Activated CD4-positive, CD25-positive, alpha-beta regulatory T cell treated with anti-CD3 and anti-CD28 coated beads, Interleukin-2, amount 50 U/mL, for 16 hours (primary cell): Measurements from ENCODE around the gene ERICH2.

Source experiments
- DNase-seq: peaks from one replicate; pipeline ENCODE4 v3.0.0-alpha.2; 2020; ENCODE audit warnings: low read depth, low spot score

ERICH2 gene

DNA sequence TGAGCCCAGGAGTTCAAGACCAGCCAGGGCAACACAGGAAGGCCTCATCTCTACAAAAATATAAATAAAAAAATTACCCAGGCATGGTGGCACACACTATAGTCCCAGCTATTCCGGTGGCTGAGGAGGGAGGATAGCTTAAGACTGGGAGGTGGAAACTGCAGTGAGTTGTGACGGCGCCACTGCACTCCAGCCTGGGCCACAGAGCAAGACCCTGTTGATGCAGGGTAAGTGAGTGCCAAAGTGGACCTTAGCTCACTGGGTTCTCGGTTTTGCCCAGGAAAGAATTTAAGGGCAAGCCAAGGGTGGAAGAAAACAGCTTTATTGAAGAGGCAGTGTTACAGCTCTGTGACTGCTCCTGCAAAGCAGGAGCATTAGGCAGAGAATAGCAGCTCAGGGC lies 6.9 kb upstream of the ERICH2 start:
- DNase-seq = no peak

GRCh38 chr2:170764880-170765261 lies 5.3 kb upstream of the ERICH2 start:
- no peak for DNase-seq

GRCh38 chr2:170766693-170767092 lies 3.5 kb upstream of the ERICH2 start:
- no peak for DNase-seq

GRCh38 chr2:170770606-170771420 lies 635 bp downstream of the ERICH2 start:
- peak; percentile 19 for DNase-seq

- DNase-seq = no peak
These were observed 1.3 kb downstream of the ERICH2 start for GRCh38 chr2:170771421-170771937.

GRCh38 chr2:170772295-170772694 lies 2.1 kb downstream of the ERICH2 start:
- DNase-seq = no peak

DNA sequence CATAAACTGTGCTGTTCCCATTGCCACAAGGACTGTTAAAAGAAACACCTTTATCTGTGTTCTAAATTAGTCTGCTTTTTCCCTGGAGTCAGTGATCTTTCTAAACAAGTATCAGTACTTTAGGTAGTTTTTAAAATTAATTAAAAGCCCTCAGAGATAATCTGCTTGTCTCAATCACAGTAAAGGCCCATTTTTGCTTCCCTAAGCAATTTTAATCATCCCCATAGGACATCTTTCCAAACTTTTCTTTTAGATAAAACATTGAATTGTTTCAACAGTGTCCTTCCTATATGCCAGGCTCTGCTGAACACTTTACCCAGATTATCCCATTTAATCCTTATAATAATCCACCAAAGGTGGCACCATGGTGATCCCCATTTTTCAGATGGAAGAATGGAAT lies 3.9 kb downstream of the ERICH2 start:
- no peak for DNase-seq

DNA sequence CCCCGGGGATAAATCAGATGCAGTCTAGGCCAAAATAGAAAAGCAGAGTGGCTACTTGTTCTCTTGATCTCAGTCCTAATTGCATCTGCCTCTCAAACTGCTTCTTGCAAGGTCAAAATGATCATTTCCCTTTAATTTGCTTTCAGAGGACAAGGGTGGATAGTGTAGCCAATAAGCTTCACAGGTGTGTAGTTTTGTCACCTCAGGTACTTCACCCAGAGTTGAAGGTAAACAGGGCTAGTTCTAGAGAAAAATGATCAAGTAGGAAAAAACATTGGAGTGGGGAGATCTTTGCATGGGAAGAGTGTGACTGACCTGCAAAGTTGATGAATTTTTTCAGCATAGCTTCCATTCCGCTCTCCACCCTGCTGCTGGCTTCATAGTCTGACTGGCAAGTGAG lies 8.7 kb downstream of the ERICH2 start:
- DNase-seq = no peak

DNA sequence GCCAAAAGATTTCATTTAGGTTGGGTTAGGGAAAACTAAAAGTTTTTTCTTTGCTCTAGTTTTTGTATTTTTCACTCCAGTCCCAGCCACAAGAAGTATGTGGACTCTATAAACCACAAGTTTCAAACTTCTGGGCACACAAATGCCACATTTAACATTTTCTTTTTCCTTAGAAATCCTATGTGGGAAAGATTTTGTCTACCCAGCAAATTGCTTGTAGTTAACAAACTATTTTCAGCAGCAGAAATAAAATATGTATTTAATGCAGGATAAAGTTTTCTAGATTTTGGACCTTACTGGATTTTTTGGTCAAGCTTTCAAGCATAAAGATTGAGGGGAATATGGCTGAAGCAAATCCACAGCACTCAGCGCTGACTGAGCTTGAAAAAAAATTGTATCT lies 9.1 kb downstream of the ERICH2 start:
- no peak for DNase-seq

GRCh38 chr2:170782673-170783072 lies 12.5 kb downstream of the ERICH2 start:
- no peak for DNase-seq

GRCh38 chr2:170783549-170783948 lies 13.4 kb downstream of the ERICH2 start:
- no peak for DNase-seq

DNA sequence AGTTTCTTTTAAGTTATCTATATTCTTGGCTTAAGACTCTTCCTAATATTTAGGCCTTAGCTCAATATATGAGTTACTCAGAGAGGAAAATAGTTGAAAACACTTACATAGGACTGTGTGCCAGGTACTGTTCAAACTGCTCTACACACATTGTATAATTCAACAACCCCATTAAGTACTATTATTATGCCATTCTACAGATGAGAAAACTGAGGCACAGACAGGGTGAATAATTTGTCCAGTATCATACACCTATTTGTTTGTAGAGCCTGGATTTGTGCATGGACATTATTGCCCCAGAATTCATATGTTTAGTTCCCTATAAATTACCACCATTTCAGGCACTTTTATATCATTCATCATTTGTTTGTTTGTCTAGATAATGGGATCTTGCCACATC lies 28.8 kb downstream of the ERICH2 start:
- DNase-seq = no peak

- no peak for DNase-seq
These were observed 36.4 kb downstream of the ERICH2 start for GRCh38 chr2:170806548-170806947.

DNA sequence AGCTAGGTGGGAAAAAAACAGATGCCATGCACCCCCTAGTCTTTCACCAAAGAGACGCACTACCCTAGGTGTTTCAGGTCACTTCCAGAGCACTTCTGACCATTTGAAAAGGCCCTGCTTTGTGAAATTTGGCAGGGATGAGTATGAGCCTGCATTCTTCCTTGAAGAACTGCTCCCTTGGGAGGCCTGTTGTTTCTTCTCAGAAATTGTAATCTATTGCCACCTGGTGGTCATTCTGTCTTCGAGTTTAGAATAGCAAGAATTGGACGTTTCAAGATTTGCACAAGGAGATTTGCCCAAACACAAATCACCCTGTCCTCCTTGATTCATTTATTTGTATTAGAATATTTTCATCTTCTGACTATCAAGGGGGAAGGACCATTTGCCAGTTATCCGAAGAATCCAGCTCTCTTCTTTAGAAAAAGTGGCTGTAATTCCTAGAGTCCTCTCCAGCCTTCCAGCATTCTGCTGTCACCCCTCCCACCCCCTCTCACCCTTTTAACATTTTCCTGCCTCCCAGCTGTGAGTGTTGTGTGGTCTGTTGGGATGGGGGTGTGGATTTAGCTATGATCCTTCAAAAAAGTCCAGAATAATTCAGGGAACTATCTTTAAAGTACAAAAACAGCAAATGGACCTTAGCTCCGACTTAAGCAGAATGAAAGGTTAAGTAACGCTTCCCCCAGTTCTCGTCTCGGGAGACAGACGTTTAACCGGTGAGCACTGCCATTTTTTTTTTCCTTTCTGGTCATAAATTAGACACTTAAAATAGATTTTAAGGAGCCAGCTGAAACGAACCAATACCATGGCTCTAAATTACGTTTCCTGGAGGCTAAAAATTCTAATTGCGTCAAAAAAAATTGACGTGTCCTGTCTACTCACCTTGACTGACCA lies 42.8 kb downstream of the ERICH2 start:
- DNase-seq = no peak

DNA sequence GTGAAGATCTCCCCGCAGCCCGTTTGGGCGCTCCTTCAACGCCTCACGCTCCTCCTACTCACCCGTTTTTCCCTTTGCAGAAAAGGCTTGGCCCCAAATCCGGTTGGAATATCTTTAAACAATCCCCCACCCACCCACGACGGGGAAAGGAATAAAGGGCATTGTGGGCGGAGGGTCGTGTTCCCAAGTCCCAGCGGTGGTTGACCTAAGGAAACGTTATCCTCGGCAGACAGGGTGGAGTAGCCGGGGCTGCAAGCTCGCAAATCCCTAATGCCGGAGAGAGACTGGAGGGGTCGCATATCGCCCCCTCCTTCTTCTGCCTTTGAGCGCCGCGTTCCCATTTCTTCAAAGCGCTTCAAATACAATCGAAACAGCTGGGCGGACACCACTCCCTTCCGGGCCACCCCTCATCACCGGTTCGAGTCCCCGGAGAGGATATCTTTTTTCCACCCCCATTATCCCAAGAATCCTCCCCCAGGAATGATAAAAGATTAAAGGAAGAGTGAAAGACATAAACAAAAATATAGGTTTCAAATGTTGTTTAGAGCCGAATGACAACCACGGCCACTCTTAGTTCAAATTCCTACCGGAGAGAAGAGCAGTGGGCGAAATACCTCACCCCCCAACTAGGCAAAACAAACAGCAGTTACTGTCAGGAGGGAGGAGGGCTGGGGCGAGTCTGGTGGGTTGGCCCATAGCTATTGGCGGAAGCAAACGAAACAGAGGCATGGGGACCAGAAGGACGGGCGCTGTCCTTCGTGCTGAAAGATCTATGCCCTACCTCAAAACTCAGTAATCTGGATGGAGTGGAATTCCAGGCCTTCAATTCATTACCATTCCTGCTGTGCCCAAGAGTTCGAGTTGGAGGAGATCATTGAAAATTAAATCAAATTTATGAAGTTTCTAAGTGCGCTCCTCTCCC lies 43.7 kb downstream of the ERICH2 start:
- no peak for DNase-seq

DNA sequence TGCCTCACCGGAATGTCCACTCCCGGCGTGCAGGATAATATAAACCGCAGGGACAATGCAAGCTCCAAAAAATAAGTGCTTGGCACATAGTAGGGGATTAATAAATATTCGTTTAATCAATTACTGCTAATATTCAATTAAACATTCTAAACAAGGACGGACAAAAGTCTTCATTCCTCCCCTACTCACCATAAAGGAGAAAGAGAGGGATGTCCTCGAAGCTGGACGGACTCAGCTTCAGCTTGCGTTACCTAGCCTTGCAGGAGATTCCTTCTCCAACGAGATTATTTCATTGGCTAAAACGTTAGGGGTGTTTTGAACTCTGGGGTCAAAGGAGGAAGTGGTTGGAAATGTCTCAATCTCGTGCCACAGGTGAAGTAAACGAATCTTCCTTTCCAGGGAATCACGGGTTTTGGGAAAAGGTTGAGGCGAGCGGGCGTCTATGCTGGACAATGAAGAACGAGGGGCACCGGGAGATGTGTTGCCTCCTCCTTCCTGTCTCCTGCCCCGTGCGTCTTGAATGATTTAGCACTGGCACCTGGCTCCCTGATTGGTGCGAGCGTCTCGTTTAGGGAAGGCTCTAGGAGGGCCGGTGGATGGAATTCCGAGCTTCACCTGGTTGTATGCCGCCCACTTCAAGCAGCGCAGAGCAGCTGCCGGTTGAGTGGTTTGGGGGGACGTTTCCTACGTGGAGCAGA lies 44.5 kb downstream of the ERICH2 start:
- DNase-seq = no peak

- no peak for DNase-seq
These were observed 45.1 kb downstream of the ERICH2 start for GRCh38 chr2:170815311-170815710.

DNA sequence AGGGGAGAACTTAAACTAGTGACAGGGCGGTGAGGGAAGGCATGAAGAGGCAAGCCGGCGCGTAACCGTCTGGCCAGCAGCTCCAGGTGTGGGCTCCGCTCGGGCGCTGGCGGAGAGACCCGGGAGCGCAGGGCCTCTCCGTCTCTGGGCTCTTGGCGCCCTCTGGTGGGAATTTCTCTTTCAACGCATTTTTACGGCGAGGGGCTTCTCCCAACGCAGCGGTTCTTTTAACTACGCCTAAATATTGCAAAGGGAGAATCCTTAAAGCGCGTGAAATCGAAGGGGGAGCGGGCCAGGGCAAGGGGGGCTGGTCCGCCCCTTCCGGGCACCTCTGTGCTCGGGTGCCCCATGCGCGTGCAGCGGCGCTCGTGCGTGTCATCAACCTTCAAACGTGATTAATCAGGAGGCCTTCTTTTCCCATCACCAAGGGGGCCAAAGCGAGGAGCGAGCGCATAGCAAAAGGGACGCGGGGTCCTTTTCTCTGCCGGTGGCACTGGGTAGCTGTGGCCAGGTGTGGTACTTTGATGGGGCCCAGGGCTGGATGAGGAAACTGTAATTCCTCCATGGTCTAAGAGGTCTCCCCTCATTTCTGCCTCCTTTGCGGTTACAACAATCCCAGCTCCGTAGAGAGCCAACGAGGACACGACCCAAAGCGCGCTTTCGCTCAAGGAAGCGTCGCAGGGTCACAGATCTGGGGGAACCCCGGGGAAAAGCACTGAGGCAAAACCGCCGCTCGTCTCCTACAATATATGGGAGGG lies 45.7 kb downstream of the ERICH2 start:
- DNase-seq = no peak

GRCh38 chr2:170816504-170817092 lies 46.4 kb downstream of the ERICH2 start, which contains the start of gene GAD1:
Gene GAD1, plus strand, starts transcription at chr2:170816887. Its CDS starts 1,705 bp downstream, at chr2:170818592.
- no peak for DNase-seq
